Hepatocyte (in vitro differentiated cells): ENCODE results near the gene RMI2. TPM values are rescaled to one million over a fixed set of nuclear protein-coding genes. Genes with fewer than 3 reads are reported as not detected.

Source experiments
- DNase-seq: peaks from one replicate; pipeline ENCODE4 v3.0.0-alpha.2; 2016; ENCODE audit warnings: low spot score
- H2AFZ ChIP-seq: fragments of 200-600 bp; sonication (generic); 2 replicates; pipeline ENCODE4 v1.6.0; 2016; ENCODE audit warnings: antibody characterized with exemption, mild to moderate bottlenecking
- H3K27ac ChIP-seq: fragments of 200-600 bp; sonication (generic); 2 replicates; pipeline ENCODE4 v1.5.1; 2016; ENCODE audit warnings: mild to moderate bottlenecking
- H3K27me3 ChIP-seq: fragments of 200-600 bp; sonication (generic); 2 replicates; pipeline ENCODE4 v1.6.1; 2016
- H3K36me3 ChIP-seq: fragments of 200-600 bp; sonication (generic); replicated peaks from 2 replicates; pipeline ENCODE4 v1.5.1; 2016; ENCODE audit warnings: low read depth; ENCODE audit not compliant: insufficient read depth
- H3K4me1 ChIP-seq: fragments of 200-600 bp; sonication (generic); 2 replicates; pipeline ENCODE4 v1.5.1; 2016; ENCODE audit warnings: mild to moderate bottlenecking, moderate library complexity; ENCODE audit not compliant: insufficient read depth
- H3K4me2 ChIP-seq: fragments of 200-600 bp; sonication (generic); 2 replicates; pipeline ENCODE4 v1.6.0; 2016
- H3K4me3 ChIP-seq: fragments of 200-600 bp; sonication (generic); 2 replicates; pipeline ENCODE4 v1.5.1; 2016; ENCODE audit warnings: mild to moderate bottlenecking
- H3K79me2 ChIP-seq: fragments of 200-600 bp; sonication (generic); 2 replicates; pipeline ENCODE4 v1.6.0; 2017; ENCODE audit warnings: mild to moderate bottlenecking
- H3K9me2 ChIP-seq: fragments of 200-600 bp; sonication (generic); replicated peaks from 2 replicates; pipeline ENCODE4 v1.6.0; 2017; ENCODE audit warnings: mild to moderate bottlenecking; ENCODE audit not compliant: insufficient read depth
- H3K9me3 ChIP-seq: fragments of 200-600 bp; sonication (generic); 2 replicates; pipeline ENCODE4 v1.5.1; 2016; ENCODE audit warnings: low read depth, mild to moderate bottlenecking
- H4K20me1 ChIP-seq: fragments of 200-600 bp; sonication (generic); 2 replicates; pipeline ENCODE4 v1.6.0; 2016; ENCODE audit warnings: mild to moderate bottlenecking; ENCODE audit not compliant: insufficient read depth, poor library complexity, severe bottlenecking
- EZH2 ChIP-seq: fragments of 200-600 bp; sonication (generic); IDR thresholded peaks from 2 replicates; pipeline ENCODE4 v1.6.1; 2016; ENCODE audit warnings: antibody characterized with exemption, mild to moderate bottlenecking, borderline replicate concordance
- EZH2phosphoT487 ChIP-seq: fragments of 200-600 bp; sonication (generic); IDR thresholded peaks from one replicate; pipeline ENCODE4 v1.6.1; 2018; ENCODE audit warnings: antibody characterized with exemption, mild to moderate bottlenecking, low read depth, moderate library complexity; ENCODE audit not compliant: unreplicated experiment, severe bottlenecking
- WGBS: methylation state at CpG from one replicate; pipeline ENCODE4 v1.1.6; 2016; ENCODE audit warnings: low lambda C conversion rate; ENCODE audit errors: missing lambda C conversion rate; 5-methylcytosine and 5-hydroxymethylcytosine counted together
- polyA plus RNA-seq: library from polyadenylated mRNA; unstranded; fragments of >200 nt; fragmentation: Nextera tagmentation; extraction: Ambion mirVana; gene quantifications from 2 replicates; pipeline ENCODE4 v1.2.1, GENCODE V29; 2016
- total RNA-seq: library from RNA; depleted of rRNA; stranded (reverse); fragments of >200 nt; gene quantifications from 2 replicates; pipeline ENCODE4 v1.2.3, GENCODE V29; 2014
- TF ChIP-seq, protein P1 (sequence below): fragments of 200-600 bp; sonication (generic); IDR thresholded peaks from 2 replicates; pipeline ENCODE4 v1.5.1; 2016; ENCODE audit warnings: antibody characterized with exemption, mild to moderate bottlenecking; ENCODE audit not compliant: poor library complexity

The RMI2 gene
- total and polyA plus RNA-seq, 2 experiments from 2014 or later = 9.8 to 11.4 TPM

DNA sequence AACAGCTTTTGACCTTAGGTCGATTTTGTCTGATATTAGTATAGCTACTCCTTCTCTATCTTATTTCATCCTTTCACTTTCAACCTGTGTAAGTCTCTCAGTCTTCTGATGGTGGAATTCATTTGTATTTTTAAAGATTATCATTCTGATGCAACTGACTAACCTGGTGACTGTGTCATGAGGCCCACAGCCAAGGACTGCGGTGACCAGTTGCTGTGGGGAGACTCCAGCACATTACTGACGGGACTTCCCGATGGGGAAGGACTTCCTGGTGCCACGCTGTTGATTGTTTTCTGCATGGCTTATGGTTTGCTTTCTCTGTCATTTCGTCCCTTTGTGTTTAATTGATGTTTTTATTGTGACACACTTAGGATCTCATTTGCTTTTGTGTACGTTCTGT, 34.2 kb downstream of the RMI2 start:
- Histone ChIP-seq H3K27me3 (no peaks in the 10 kb centered on the region), H3K4me2 (no peak overlapping the region), H3K79me2 (no peaks in the 10 kb centered on the region), H3K36me3 (no peaks in the 10 kb centered on the region), H4K20me1 (no peaks in the 10 kb centered on the region), H3K4me3 (no peak overlapping the region), H2AFZ (no peak overlapping the region), H3K27ac (no peak overlapping the region), H3K9me2 (no peaks in the 10 kb centered on the region), H3K9me3 (no peaks in the 10 kb centered on the region), H3K4me1 (no peaks in the 10 kb centered on the region)
- no peak for DNase-seq
- 87% methylated on average over 7 of the region's 7 CpGs for WGBS
- TF ChIP-seq EZH2 = no peak
- TF ChIP-seq, protein P1, sequence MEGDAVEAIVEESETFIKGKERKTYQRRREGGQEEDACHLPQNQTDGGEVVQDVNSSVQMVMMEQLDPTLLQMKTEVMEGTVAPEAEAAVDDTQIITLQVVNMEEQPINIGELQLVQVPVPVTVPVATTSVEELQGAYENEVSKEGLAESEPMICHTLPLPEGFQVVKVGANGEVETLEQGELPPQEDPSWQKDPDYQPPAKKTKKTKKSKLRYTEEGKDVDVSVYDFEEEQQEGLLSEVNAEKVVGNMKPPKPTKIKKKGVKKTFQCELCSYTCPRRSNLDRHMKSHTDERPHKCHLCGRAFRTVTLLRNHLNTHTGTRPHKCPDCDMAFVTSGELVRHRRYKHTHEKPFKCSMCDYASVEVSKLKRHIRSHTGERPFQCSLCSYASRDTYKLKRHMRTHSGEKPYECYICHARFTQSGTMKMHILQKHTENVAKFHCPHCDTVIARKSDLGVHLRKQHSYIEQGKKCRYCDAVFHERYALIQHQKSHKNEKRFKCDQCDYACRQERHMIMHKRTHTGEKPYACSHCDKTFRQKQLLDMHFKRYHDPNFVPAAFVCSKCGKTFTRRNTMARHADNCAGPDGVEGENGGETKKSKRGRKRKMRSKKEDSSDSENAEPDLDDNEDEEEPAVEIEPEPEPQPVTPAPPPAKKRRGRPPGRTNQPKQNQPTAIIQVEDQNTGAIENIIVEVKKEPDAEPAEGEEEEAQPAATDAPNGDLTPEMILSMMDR = no peak
- TF ChIP-seq EZH2phosphoT487 = no peak

DNA sequence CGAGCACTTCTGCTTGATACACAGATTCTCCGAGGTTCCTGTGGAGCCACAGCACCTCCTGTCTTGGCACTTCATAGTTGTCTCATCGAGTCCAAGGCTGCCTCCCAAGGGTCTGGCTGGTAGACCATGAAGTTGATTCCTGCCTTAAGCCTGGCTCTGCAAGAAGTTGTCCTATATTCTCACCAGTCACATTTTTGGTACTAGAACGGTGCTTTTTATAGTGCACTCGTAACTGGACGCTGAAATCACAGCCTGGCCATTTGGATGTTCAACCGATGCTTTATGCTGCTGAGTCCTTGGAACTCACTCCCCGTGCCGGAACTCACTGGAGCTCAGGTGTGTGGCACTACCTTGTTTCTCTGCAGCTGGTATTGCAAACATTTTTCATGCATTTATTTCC, 35.6 kb downstream of the RMI2 start:
- Histone ChIP-seq H3K27me3 (no peaks in the 10 kb centered on the region), H3K9me3 (no peaks in the 10 kb centered on the region), H3K4me1 (no peaks in the 10 kb centered on the region), H3K27ac (no peak overlapping the region), H3K79me2 (no peaks in the 10 kb centered on the region), H3K9me2 (no peaks in the 10 kb centered on the region), H4K20me1 (no peaks in the 10 kb centered on the region), H3K4me3 (no peak overlapping the region), H3K36me3 (no peaks in the 10 kb centered on the region), H2AFZ (no peak overlapping the region), H3K4me2 (no peak overlapping the region)
- WGBS = 92% methylated on average over 9 of the region's 9 CpGs
- DNase-seq = no peak
- TF ChIP-seq, protein P1 = no peak
- TF ChIP-seq EZH2 (no peak), EZH2phosphoT487 (no peak)

DNA sequence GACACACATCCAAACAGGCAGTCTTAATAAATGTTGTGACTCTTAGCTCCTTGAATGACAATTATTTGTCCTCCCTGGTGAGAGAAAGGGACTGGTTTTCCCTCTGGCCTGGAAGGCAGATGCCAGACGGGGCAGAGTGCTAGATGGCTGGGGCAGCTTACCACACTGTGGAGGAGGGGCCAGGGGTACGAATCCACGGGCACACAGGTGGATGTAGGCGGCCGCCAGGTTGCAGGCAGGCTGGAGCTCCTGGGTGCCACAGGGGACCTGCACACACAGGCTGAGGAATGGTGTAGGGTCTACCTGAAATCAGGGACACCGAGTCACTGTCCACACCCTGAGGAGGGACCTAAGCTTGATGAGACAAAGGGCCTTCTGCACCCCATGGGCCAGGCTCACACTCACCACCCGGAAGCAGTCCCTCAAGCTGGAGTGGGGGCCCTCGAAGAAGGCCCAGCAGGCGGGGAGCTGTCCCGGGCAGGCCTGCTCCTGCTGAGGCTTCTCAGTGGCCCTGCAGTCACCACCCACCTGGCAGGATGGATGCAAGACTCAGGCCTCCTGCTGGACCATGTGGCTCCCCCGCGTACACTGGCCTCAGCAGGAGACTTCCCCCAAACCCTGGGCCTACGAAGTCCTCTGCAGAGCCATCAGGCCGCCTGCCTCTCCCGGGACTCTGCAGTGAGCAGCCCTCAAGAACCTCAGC, 38.4 kb downstream of the RMI2 start:
- Histone ChIP-seq H3K27ac (no peak overlapping the region), H3K4me3 (no peak overlapping the region), H3K9me3 (no peaks in the 10 kb centered on the region), H3K36me3 (no peaks in the 10 kb centered on the region), H3K79me2 (no peaks in the 10 kb centered on the region), H4K20me1 (no peaks in the 10 kb centered on the region), H3K4me1 (peaks cover 5% of the 10 kb centered on the region), H3K4me2 (no peak overlapping the region), H3K9me2 (no peaks in the 10 kb centered on the region), H2AFZ (no peak overlapping the region), H3K27me3 (no peaks in the 10 kb centered on the region)
- no peak for DNase-seq
- TF ChIP-seq EZH2phosphoT487 = no peak
- TF ChIP-seq, protein P1 = no peak
- no peak for TF ChIP-seq EZH2
- WGBS = 91% methylated on average over 15 of the region's 15 CpGs
